IMR-90 (cell line): ENCODE results near the gene INPP5F. TPM values are rescaled to one million over a fixed set of nuclear protein-coding genes. Genes with fewer than 3 reads are reported as not detected.

Source experiments
- ATAC-seq: fragments of 200-7000 bp; cut with Tn5 transposase; 2 replicates; pipeline ENCODE4 v1.9.1; 2020; ENCODE audit warnings: low read depth, mild to moderate bottlenecking, moderate library complexity
- BruUV-seq: library from RNA; stranded (reverse); fragments of 400-500 nt; replicated peaks from 2 replicates; lab custom pipeline; 2021; lab: Mats Ljungman, UMichigan
- CTCF ChIA-PET: fragments of 300-600 bp; formaldehyde crosslinking; extraction: SDS; loops from one replicate; lab custom pipeline; 2021; ENCODE audit warnings: antibody characterized with exemption; lab: Yijun Ruan, JAX
- POLR2A ChIA-PET: fragments of 300-600 bp; sonication (Branson Sonifier 250); formaldehyde crosslinking; loops from one replicate; lab custom pipeline; 2022; ENCODE audit warnings: antibody characterized with exemption; ENCODE audit not compliant: unreplicated experiment; lab: Charles Lee
- DNase-seq: peaks from one replicate; pipeline ENCODE4 v3.0.0; 2013
- H2AFZ ChIP-seq: replicated peaks from 2 replicates; pipeline ENCODE3; 2013; ENCODE audit warnings: low read length, mild to moderate bottlenecking; ENCODE audit not compliant: poor library complexity
- H2AK5ac ChIP-seq: 2 replicates; pipeline ENCODE4 v1.6.1; 2013; ENCODE audit warnings: low read depth, low read length, inconsistent platforms
- H2AK9ac ChIP-seq: replicated peaks from 2 replicates; pipeline ENCODE3; 2013; ENCODE audit warnings: mild to moderate bottlenecking, low read depth, low read length, moderate library complexity; ENCODE audit not compliant: poor library complexity
- H2BK120ac ChIP-seq: 2 replicates; pipeline ENCODE4 v1.6.1; 2013; ENCODE audit warnings: low read depth, low read length, inconsistent platforms
- H2BK15ac ChIP-seq: 3 replicates; pipeline ENCODE4 v1.6.1; 2013; ENCODE audit warnings: low read depth, low read length, inconsistent platforms
- H2BK20ac ChIP-seq: 2 replicates; pipeline ENCODE4 v1.6.1; 2013; ENCODE audit warnings: low read depth, mild to moderate bottlenecking, inconsistent platforms, low read length, moderate library complexity
- H2BK5ac ChIP-seq: 2 replicates; pipeline ENCODE4 v1.6.1; 2013; ENCODE audit warnings: mild to moderate bottlenecking, low read depth, low read length, inconsistent platforms; ENCODE audit not compliant: poor library complexity, severe bottlenecking
- H3K14ac ChIP-seq: replicated peaks from 2 replicates; pipeline ENCODE4 v1.6.1; 2013; ENCODE audit warnings: low read depth, low read length, inconsistent platforms
- H3K18ac ChIP-seq: 2 replicates; pipeline ENCODE4 v1.6.1; 2013; ENCODE audit warnings: low read depth, low read length, control low read depth
- H3K23ac ChIP-seq: 2 replicates; pipeline ENCODE4 v1.6.1; 2013; ENCODE audit warnings: low read depth, low read length, inconsistent platforms
- H3K27ac ChIP-seq: 2 replicates; pipeline ENCODE4 v1.5.1; 2013; ENCODE audit warnings: mild to moderate bottlenecking, control low read depth, low read length; ENCODE audit not compliant: insufficient read depth
- H3K27me3 ChIP-seq: 2 replicates; pipeline ENCODE4 v1.6.1; 2013; ENCODE audit warnings: low read length; ENCODE audit not compliant: control insufficient read depth, insufficient read depth
- H3K36me3 ChIP-seq: 2 replicates; pipeline ENCODE4 v1.6.1; 2013; ENCODE audit warnings: low read length, mixed read lengths; ENCODE audit not compliant: control insufficient read depth, insufficient read depth
- H3K4ac ChIP-seq: 2 replicates; pipeline ENCODE4 v1.6.1; 2013; ENCODE audit warnings: low read depth, low read length, inconsistent platforms
- H3K4me1 ChIP-seq: 2 replicates; pipeline ENCODE4 v1.6.1; 2013; ENCODE audit warnings: low read length, mixed read lengths; ENCODE audit not compliant: control insufficient read depth, insufficient read depth
- H3K4me2 ChIP-seq: 2 replicates; pipeline ENCODE4 v1.6.1; 2013; ENCODE audit warnings: low read depth, mild to moderate bottlenecking, control low read depth, low read length, moderate library complexity
- H3K4me3 ChIP-seq: 2 replicates; pipeline ENCODE4 v1.5.1; 2013; ENCODE audit warnings: low read depth, mild to moderate bottlenecking, control low read depth, low read length, moderate library complexity; ENCODE audit not compliant: insufficient read depth
- H3K56ac ChIP-seq: 2 replicates; pipeline ENCODE4 v1.6.1; 2013; ENCODE audit warnings: low read length, inconsistent platforms; ENCODE audit not compliant: insufficient read depth; ENCODE audit errors: extremely low read depth
- H3K79me1 ChIP-seq, 2 experiments: 2 replicates each; pipeline ENCODE4 v1.6.1; 2013; ENCODE audit warnings: low read length in 2 of 2, inconsistent platforms in 1 of 2, low read depth in 1 of 2
- H3K9ac ChIP-seq: 2 replicates; pipeline ENCODE4 v1.6.1; 2013; ENCODE audit warnings: low read depth, low read length, control low read depth
- H3K9me1 ChIP-seq: 2 replicates; pipeline ENCODE4 v1.6.1; 2013; ENCODE audit warnings: low read length, inconsistent platforms; ENCODE audit not compliant: insufficient read depth
- H3K9me3 ChIP-seq: 2 replicates; pipeline ENCODE4 v1.6.1; 2013; ENCODE audit warnings: low read length; ENCODE audit not compliant: control insufficient read depth, insufficient read depth
- H4K20me1 ChIP-seq: 2 replicates; pipeline ENCODE4 v1.6.1; 2013; ENCODE audit warnings: low read length, inconsistent platforms; ENCODE audit not compliant: insufficient read depth
- H4K5ac ChIP-seq: 2 replicates; pipeline ENCODE4 v1.6.1; 2013; ENCODE audit warnings: mild to moderate bottlenecking, low read depth, low read length, control low read depth
- H4K8ac ChIP-seq, 2 experiments: 2 replicates each; pipeline ENCODE4 v1.6.1; 2013; ENCODE audit warnings: low read depth in 2 of 2, low read length in 2 of 2, control low read depth in 1 of 2, inconsistent platforms in 1 of 2
- H4K91ac ChIP-seq: 2 replicates; pipeline ENCODE4 v1.6.1; 2013; ENCODE audit warnings: low read depth, low read length, inconsistent platforms; ENCODE audit not compliant: insufficient read depth
- BHLHE40 ChIP-seq: fragments of 150-350 bp; IDR thresholded peaks from 2 replicates; pipeline ENCODE4 v1.6.1; 2016; ENCODE audit warnings: mild to moderate bottlenecking, low read depth, low read length
- CEBPB ChIP-seq: IDR thresholded peaks from 2 replicates; pipeline ENCODE4 v1.6.1; 2012; ENCODE audit warnings: low read depth, low read length, improper control_type of control experiment
- CHD1 ChIP-seq: IDR thresholded peaks from 2 replicates; pipeline ENCODE4 v1.6.1; 2012; ENCODE audit warnings: low read depth, low read length, improper control_type of control experiment
- CTCF ChIP-seq: conservative IDR thresholded peaks from 2 replicates; pipeline ENCODE4 v1.5.1; 2012; ENCODE audit warnings: mild to moderate bottlenecking, low read depth, low read length, improper control_type of control experiment
- ELK1 ChIP-seq: fragments of 150-350 bp; IDR thresholded peaks from 2 replicates; pipeline ENCODE4 v1.6.1; 2016; ENCODE audit warnings: low read depth, mild to moderate bottlenecking, low read length, moderate library complexity, borderline replicate concordance
- FOS ChIP-seq: fragments of 150-350 bp; IDR thresholded peaks from 2 replicates; pipeline ENCODE4 v1.6.1; 2016; ENCODE audit warnings: low read depth, low read length
- MAFK ChIP-seq: IDR thresholded peaks from 2 replicates; pipeline ENCODE4 v1.6.1; 2012; ENCODE audit warnings: low read depth, low read length, improper control_type of control experiment
- MAZ ChIP-seq: IDR thresholded peaks from 2 replicates; pipeline ENCODE4 v1.6.1; 2012; ENCODE audit warnings: low read depth, mild to moderate bottlenecking, low read length, improper control_type of control experiment, moderate library complexity, borderline replicate concordance
- MXI1 ChIP-seq: IDR thresholded peaks from 2 replicates; pipeline ENCODE4 v1.6.1; 2012; ENCODE audit warnings: low read depth, mild to moderate bottlenecking, low read length, moderate library complexity, borderline replicate concordance
- NFE2L2 ChIP-seq: fragments of 150-350 bp; IDR thresholded peaks from 2 replicates; pipeline ENCODE4 v1.6.1; 2016; ENCODE audit warnings: low read depth, mild to moderate bottlenecking, low read length
- POLR2A ChIP-seq: IDR thresholded peaks from 2 replicates; pipeline ENCODE4 v1.6.1; 2012; ENCODE audit warnings: mild to moderate bottlenecking, low read depth, low read length
- RAD21 ChIP-seq: IDR thresholded peaks from 2 replicates; pipeline ENCODE4 v1.6.1; 2012; ENCODE audit warnings: low read length, improper control_type of control experiment
- RCOR1 ChIP-seq: IDR thresholded peaks from 2 replicates; pipeline ENCODE4 v1.6.1; 2012; ENCODE audit warnings: mild to moderate bottlenecking, low read length, improper control_type of control experiment; ENCODE audit not compliant: insufficient replicate concordance
- RFX5 ChIP-seq: IDR thresholded peaks from 2 replicates; pipeline ENCODE4 v1.8.0; 2012; ENCODE audit warnings: low read depth, mild to moderate bottlenecking, low read length, moderate library complexity
- SMC3 ChIP-seq: fragments of 150-350 bp; IDR thresholded peaks from 2 replicates; pipeline ENCODE4 v1.6.1; 2016; ENCODE audit warnings: low read depth, mild to moderate bottlenecking, antibody characterized with exemption, low read length, moderate library complexity
- WGBS, 2 experiments: methylation state at CpG; one replicate each; pipeline versions ENCODE4 v1.1.5 to v1.1.7; 2013; ENCODE audit warnings: missing lambda C conversion rate in 2 of 2; ENCODE audit not compliant: insufficient read length in 1 of 2; ENCODE audit errors: extremely low coverage in 2 of 2; 5-methylcytosine and 5-hydroxymethylcytosine counted together
- dilution Hi-C: fragments of 300-500 bp; cut with HindIII; formaldehyde crosslinking; loops from one replicate; pipeline ENCODE4 v1.14.3; 2018; ENCODE audit warnings: low sequenced_read_pairs; ENCODE audit not compliant: unreplicated experiment
- in situ Hi-C: fragments of 300-500 bp; cut with MboI; formaldehyde crosslinking; loops from 3 replicates; pipeline ENCODE4 v1.14.3; 2019; ENCODE audit warnings: low sequenced_read_pairs, inconsistent platforms, mixed read lengths
- intact Hi-C: fragments of 100-400 bp; cut with micrococcal nuclease; formaldehyde crosslinking; loops from 2 replicates; pipeline ENCODE4 v1.10.0; 2022
- polyA plus RNA-seq, 3 experiments: library from polyadenylated mRNA; depleted of rRNA; stranded (reverse); fragments of >200 nt; gene quantifications; 2 replicates each; pipeline ENCODE4 v1.2.3, GENCODE V29; 2012; ENCODE audit warnings: low replicate concordance in 1 of 3
- total RNA-seq: library from RNA; depleted of rRNA; stranded (reverse); fragments of >200 nt; gene quantifications from 2 replicates; pipeline ENCODE4 v1.2.3, GENCODE V29; 2012
- TF ChIP-seq, protein P1 (sequence below): fragments of 150-350 bp; IDR thresholded peaks from 2 replicates; pipeline ENCODE4 v1.6.1; 2017; ENCODE audit warnings: mild to moderate bottlenecking, antibody characterized with exemption, low read length, low read depth

The INPP5F gene
- total and polyA plus RNA-seq, 2 of the 4 experiments (the other 2 are of a cell fraction) = 19.0 to 29.6 TPM

DNA sequence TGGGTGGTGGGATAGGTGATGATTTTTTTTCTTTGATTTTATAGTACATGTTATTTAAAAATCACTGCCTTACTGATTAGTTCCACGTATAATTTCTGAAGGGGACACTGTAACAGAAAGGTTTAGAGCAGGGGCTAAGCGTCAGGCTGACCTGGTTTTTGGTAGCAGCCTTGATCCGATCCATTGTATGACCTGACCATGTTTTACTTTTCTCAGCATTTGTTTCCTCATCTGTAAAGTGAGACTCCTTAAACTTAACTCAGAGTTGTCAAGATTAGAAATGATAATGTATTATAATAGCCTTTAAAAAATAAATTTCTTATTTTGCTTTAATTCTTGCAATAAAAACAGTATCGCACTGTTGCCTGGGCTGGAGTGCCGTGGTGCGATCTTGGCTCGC, 23.6 kb downstream of the INPP5F start:
- no CpG with 5 or more reads among the region's 7 CpGs for WGBS, 2 experiments
- Histone ChIP-seq H3K56ac (no peak overlapping the region), H4K91ac (no peak overlapping the region), H2BK20ac (no peak overlapping the region), H3K9me3 (no peaks in the 10 kb centered on the region), H3K4ac (no peak overlapping the region), H2AK5ac (no peak overlapping the region), H2AFZ (no peak overlapping the region), H3K27me3 (no peaks in the 10 kb centered on the region), H3K14ac (no peak overlapping the region), H2BK120ac (no peak overlapping the region), H3K23ac (no peak overlapping the region), H3K36me3 (no peaks in the 10 kb centered on the region), H3K27ac (no peak overlapping the region), H3K79me1 (peaks cover 8 to 14% of the 10 kb centered on the region in 2 experiments; a peak in 3 of 4 replicates), H2BK15ac (no peak overlapping the region), H3K9ac (no peak overlapping the region), H2BK5ac (no peak overlapping the region), H3K9me1 (0 out of 2 replicates have a peak, but pooled peaks cover 3% of the 10 kb centered on the region), H4K5ac (no peak overlapping the region), H4K8ac (no peak overlapping the region), H3K4me3 (no peak overlapping the region), H3K4me2 (no peak overlapping the region), H2AK9ac (no peak overlapping the region), H3K18ac (no peak overlapping the region), H4K20me1 (no peaks in the 10 kb centered on the region), H3K4me1 (no peaks in the 10 kb centered on the region; the same call in 1 of the 2 replicates)
- intact Hi-C loops (no loop called here), dilution Hi-C loops (no loop called here), in situ Hi-C loops (no loop called here)
- TF ChIP-seq MXI1 (no peak), CHD1 (no peak), RAD21 (no peak), MAFK (no peak), ELK1 (no peak), CTCF (no peak), SMC3 (no peak), MAZ (no peak), FOS (no peak), BHLHE40 (no peak), NFE2L2 (no peak), RCOR1 (no peak), CEBPB (no peak), RFX5 (no peak), POLR2A (no peak)
- TF ChIP-seq, protein P1, sequence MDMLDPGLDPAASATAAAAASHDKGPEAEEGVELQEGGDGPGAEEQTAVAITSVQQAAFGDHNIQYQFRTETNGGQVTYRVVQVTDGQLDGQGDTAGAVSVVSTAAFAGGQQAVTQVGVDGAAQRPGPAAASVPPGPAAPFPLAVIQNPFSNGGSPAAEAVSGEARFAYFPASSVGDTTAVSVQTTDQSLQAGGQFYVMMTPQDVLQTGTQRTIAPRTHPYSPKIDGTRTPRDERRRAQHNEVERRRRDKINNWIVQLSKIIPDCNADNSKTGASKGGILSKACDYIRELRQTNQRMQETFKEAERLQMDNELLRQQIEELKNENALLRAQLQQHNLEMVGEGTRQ = no peak
- no peak for DNase-seq
- ChIA-PET CTCF (interaction anchor here (0.9 kb wide), 1 partner anchor 21 kb away, joined by 3 read pairs; no protein-coding TSS in a partner anchor), POLR2A (no interaction called here)
- no peak for ATAC-seq
- BruUV-seq = no TSS peak
